ENCODE data around the gene KCNQ4.

GRCh38 chr1:40806731-40807695, 23.4 kb downstream of the KCNQ4 start:
- TF ChIP-seq TAF1 (IDR thresholded peaks at IDR 0.05; ENCODE audit: borderline replicate concordance, low read depth, low read length) (no peak), POLR2AphosphoS5 (IDR thresholded peaks at IDR 0.05; ENCODE audit: low read depth, low read length) (no peak)

Data from GM12892 (cell line).